Measurements from ENCODE around the gene TMCO5A. TPM values are rescaled to one million over a fixed set of nuclear protein-coding genes. Genes with fewer than 3 reads are reported as not detected.

Gene TMCO5A
- total RNA-seq, 1 experiment from 2014 or later, result not detected

- Mint-ChIP-seq H3K4me1 (ENCODE audit: low read depth, unreplicated experiment) (no peaks in the 10 kb centered on the region), H3K4me3 (ENCODE audit: low read depth, unreplicated experiment) (no peak overlapping the region), H3K9me3 (ENCODE audit: low read depth, unreplicated experiment) (no peaks in the 10 kb centered on the region), H3K36me3 (ENCODE audit: insufficient read depth, unreplicated experiment) (no peaks in the 10 kb centered on the region), H3K27me3 (ENCODE audit: unreplicated experiment) (no peaks in the 10 kb centered on the region), H3K27ac (ENCODE audit: unreplicated experiment) (no peak overlapping the region)
- no TSS peak for BruUV-seq (replicated peaks)
- TF ChIP-seq CTCF (IDR thresholded peaks at IDR 0.05; ENCODE audit: unreplicated experiment), result no peak
- intact Hi-C loops (cut with micrococcal nuclease; ENCODE audit: unreplicated experiment), result loop anchor here (5.0 kb wide), 1 partner anchor 79 kb away; no protein-coding TSS in a partner anchor
- CTCF ChIA-PET, result interaction anchor here (1.3 kb wide), 1 partner anchor 91 kb away, joined by 5 read pairs; no protein-coding TSS in a partner anchor
- no peak for DNase-seq
These were observed 47.3 kb downstream of the TMCO5A start for GRCh38 chr15:37981775-37982174.

- H3K27me3 Mint-ChIP-seq (ENCODE audit: unreplicated experiment), result no peaks in the 10 kb centered on the region
- no peak overlapping the region for H3K27ac Mint-ChIP-seq (ENCODE audit: unreplicated experiment)
- no peaks in the 10 kb centered on the region for H3K36me3 Mint-ChIP-seq (ENCODE audit: insufficient read depth, unreplicated experiment)
- TF ChIP-seq CTCF (IDR thresholded peaks at IDR 0.05; ENCODE audit: unreplicated experiment), result no peak
- CTCF ChIA-PET, result no interaction called here
- H3K9me3 Mint-ChIP-seq (ENCODE audit: low read depth, unreplicated experiment), result no peaks in the 10 kb centered on the region
- no peaks in the 10 kb centered on the region for H3K4me1 Mint-ChIP-seq (ENCODE audit: low read depth, unreplicated experiment)
- no peak overlapping the region for H3K4me3 Mint-ChIP-seq (ENCODE audit: low read depth, unreplicated experiment)
- DNase-seq, result no peak
- intact Hi-C loops (cut with micrococcal nuclease; ENCODE audit: unreplicated experiment), result loop anchor here (5.0 kb wide), 1 partner anchor 82 kb away; no protein-coding TSS in a partner anchor
- no TSS peak for BruUV-seq (replicated peaks)
These were observed 49.9 kb downstream of the TMCO5A start for GRCh38 chr15:37984368-37984767.

DNA sequence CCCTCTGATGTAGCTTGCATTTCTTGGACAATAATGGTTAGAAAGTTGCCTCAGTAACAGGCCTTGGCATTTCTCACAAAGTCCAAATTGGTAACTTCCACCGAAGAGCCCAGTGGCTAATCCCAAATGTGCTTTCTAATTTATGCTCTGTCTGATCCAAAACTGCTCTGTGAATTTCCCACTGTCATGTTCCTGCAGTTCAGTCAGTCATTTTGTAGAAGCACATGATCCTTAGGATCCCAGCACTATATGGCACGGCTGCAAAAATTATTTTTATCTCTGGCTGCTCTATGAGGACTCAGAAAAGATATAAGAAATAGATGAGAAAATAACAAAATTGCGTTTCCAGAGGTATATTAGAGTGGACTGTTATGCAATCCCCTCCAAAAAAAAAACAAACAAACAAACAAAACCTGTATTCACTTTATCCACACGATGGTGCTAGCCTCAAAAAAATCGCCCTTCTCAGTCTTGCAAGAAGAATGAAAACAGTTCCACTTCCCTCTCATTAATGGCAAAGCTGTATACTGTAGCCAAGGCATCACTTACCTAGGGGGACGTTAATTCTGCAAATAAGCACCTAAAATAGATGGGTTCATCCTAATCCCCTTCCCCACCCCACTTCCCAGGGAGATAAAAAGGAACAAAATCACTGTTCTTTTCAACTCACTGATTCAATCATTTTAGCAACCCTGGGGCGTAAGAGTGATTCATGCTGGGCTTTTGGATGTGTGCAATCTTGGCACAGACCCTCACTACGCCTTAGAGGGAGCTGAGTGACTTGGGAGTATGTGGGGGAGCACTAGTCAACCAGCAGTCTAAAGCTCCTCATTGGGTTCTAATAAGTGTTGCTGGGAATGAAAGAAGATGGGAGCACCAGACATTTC lies 61.3 kb downstream of the TMCO5A start:
- Mint-ChIP-seq H3K4me1 (ENCODE audit: low read depth, unreplicated experiment) (no peaks in the 10 kb centered on the region), H3K4me3 (ENCODE audit: low read depth, unreplicated experiment) (no peak overlapping the region), H3K36me3 (ENCODE audit: insufficient read depth, unreplicated experiment) (no peaks in the 10 kb centered on the region), H3K9me3 (ENCODE audit: low read depth, unreplicated experiment) (no peaks in the 10 kb centered on the region), H3K27me3 (ENCODE audit: unreplicated experiment) (no peaks in the 10 kb centered on the region), H3K27ac (ENCODE audit: unreplicated experiment) (no peak overlapping the region)
- no peak for DNase-seq
- intact Hi-C loops (cut with micrococcal nuclease; ENCODE audit: unreplicated experiment), result loop anchor here (2.0 to 10.0 kb wide), 3 partner anchors 395 to 689 kb away; no protein-coding TSS in a partner anchor
- BruUV-seq (replicated peaks), result no TSS peak
- peak; percentile 22 for TF ChIP-seq CTCF (IDR thresholded peaks at IDR 0.05; ENCODE audit: unreplicated experiment)
- CTCF ChIA-PET, result interaction anchor here (0.7 to 1.5 kb wide), 3 partner anchors 73 to 704 kb away, joined by 3 to 4 read pairs (median 3); no protein-coding TSS in a partner anchor
